ENCODE data around the gene SMKR1.

DNA sequence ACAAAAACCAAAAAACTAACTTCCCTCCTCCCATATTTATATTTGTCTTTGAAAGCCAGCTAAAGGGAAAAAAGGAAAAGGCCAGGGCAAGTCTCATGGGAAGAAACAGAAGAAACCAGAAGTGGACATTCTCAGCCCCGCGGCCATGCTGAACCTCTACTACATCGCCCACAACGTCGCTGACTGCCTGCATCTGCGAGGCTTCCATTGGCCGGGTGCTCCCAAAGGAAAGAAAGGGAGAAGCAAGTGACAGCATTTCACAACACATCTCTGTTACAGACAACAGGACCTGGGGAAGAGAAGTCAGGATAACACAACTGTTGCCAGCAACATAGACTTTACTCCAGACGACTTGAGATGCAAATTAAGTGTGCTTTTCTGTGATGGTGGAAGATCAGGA is 9.9 kb downstream of the SMKR1 start:
- TF ChIP-seq, protein P1, sequence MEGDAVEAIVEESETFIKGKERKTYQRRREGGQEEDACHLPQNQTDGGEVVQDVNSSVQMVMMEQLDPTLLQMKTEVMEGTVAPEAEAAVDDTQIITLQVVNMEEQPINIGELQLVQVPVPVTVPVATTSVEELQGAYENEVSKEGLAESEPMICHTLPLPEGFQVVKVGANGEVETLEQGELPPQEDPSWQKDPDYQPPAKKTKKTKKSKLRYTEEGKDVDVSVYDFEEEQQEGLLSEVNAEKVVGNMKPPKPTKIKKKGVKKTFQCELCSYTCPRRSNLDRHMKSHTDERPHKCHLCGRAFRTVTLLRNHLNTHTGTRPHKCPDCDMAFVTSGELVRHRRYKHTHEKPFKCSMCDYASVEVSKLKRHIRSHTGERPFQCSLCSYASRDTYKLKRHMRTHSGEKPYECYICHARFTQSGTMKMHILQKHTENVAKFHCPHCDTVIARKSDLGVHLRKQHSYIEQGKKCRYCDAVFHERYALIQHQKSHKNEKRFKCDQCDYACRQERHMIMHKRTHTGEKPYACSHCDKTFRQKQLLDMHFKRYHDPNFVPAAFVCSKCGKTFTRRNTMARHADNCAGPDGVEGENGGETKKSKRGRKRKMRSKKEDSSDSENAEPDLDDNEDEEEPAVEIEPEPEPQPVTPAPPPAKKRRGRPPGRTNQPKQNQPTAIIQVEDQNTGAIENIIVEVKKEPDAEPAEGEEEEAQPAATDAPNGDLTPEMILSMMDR (IDR thresholded peaks at IDR 0.05): no peak
- no peak for TF ChIP-seq EP300 (IDR thresholded peaks at IDR 0.05)
- no peak for TF ChIP-seq POLR2A (IDR thresholded peaks at IDR 0.05)

All from ovary (tissue), 3 donors.